Heart right ventricle (tissue), 16 donors: Measurements from ENCODE around the gene TNFRSF1B. TPM values are rescaled to one million over a fixed set of nuclear protein-coding genes. Genes with fewer than 3 reads are reported as not detected.
A peak's percentile ranks its signal among the peaks of the same experiment; 100 is the strongest.

Experiments used
- ATAC-seq, 8 donors: fragments of 200-7000 bp; cut with Tn5 transposase; one replicate each; pipeline ENCODE4 v1.9.1; 2020; ENCODE audit warnings: mild to moderate bottlenecking in 8 of 8, moderate library complexity in 8 of 8, moderate number of reproducible peaks in 1 of 8
- DNase-seq, 2 donors: peaks; one replicate each; pipeline ENCODE4 v3.0.0-alpha.2; 2020
- H3K27ac ChIP-seq, 10 donors: fragments of 200-600 bp; sonication (generic) in 2 of 10; one replicate each; pipeline versions ENCODE4 v1.5.0 to v1.8.0; 2020 to 2022; ENCODE audit warnings: mild to moderate bottlenecking in 3 of 10
- H3K27me3 ChIP-seq, 7 donors: fragments of 200-600 bp; one replicate each; pipeline ENCODE4 v1.8.0; 2021 to 2022; ENCODE audit warnings: mild to moderate bottlenecking in 2 of 7
- H3K36me3 ChIP-seq, 9 donors: fragments of 200-600 bp; sonication (generic) in 1 of 9; one replicate each; pipeline versions ENCODE4 v1.5.0 to v1.8.0; 2020 to 2022; ENCODE audit warnings: mild to moderate bottlenecking in 2 of 9
- H3K4me1 ChIP-seq, 9 donors: fragments of 200-600 bp; sonication (generic) in 1 of 9; one replicate each; pipeline versions ENCODE4 v1.5.0 to v1.8.0; 2020 to 2022; ENCODE audit warnings: mild to moderate bottlenecking in 4 of 9
- H3K4me3 ChIP-seq, 10 donors: fragments of 200-600 bp; sonication (generic) in 2 of 10; one replicate each; pipeline versions ENCODE4 v1.5.0 to v1.8.0; 2020 to 2022; ENCODE audit warnings: mild to moderate bottlenecking in 7 of 10, moderate library complexity in 2 of 10
- H3K9me3 ChIP-seq, 11 donors: fragments of 200-600 bp in 10 of 11; sonication (generic) in 2 of 11; one replicate each; pipeline versions ENCODE4 v1.5.0 to v1.8.0; 2013 to 2022; ENCODE audit warnings: mild to moderate bottlenecking in 2 of 11, control low read depth in 1 of 11, moderate library complexity in 1 of 11
- WGBS, 2 donors: extraction: QIAGEN DNeasy Blood & Tissue Kit; methylation state at CpG; one replicate each; pipeline ENCODE4 v1.1.7; 2013; ENCODE audit warnings: inconsistent platforms in 1 of 2; 5-methylcytosine and 5-hydroxymethylcytosine counted together
- intact Hi-C, 10 donors: fragments of 100-400 bp; cut with DNase I; formaldehyde crosslinking; loops; one replicate each; pipeline versions ENCODE4 v1.11.1 to v1.14.2; 2022
- polyA plus RNA-seq, 2 donors: library from polyadenylated mRNA; stranded (reverse); fragments of 200-250 nt; gene quantifications; one replicate each; pipeline ENCODE4 v1.2.3, GENCODE V29; 2013
- total RNA-seq, 10 donors: library from RNA; stranded (reverse); fragmentation: NEBNext Ultra II Directional in 3 of 10; extraction: Animal tissue kit (Norgen Biotek cat#: 25700) in 3 of 10; gene quantifications; one replicate each; pipeline versions ENCODE4 v1.2.1 to v1.2.4, GENCODE V29; 2021 to 2023
- TF ChIP-seq, protein P1 (sequence below), 9 donors: fragments of 200-600 bp; sonication (generic) in 2 of 9; IDR thresholded peaks; one replicate each; pipeline versions ENCODE4 v1.5.0 to v1.8.0; 2021 to 2022; ENCODE audit warnings: antibody characterized with exemption in 9 of 9, mild to moderate bottlenecking in 5 of 9, moderate library complexity in 1 of 9
- donor health status: Arrhythmogenic right ventricular cardiomyopathy.
- donor health status: ischemic (EF 13 %, LVEDD 7.1; RV severe dilation, severe dysfunction).
- donor health status: healthy with polysubstance abuse.
- donor health status: DM: no; HTN: yes; CAD: no.
- donor health status: DM: no; HTN: no; CAD: no.
- donor health status: ischemic (EF 25% LVEDD 6.9; RV normal size, moderate dysfunction).
- donor health status: ischemic (EF 25% LVEDD 5.7; RV mildly dilated, moderate dysfunction).
- donor health status: healthy.
- donor health status: DM: yes; HTN: yes; CAD: no.
- donor health status: Ischemic cardiomyopathy.
- donor health status: ischemic (EF 35%, LVEDD 5.7; RV mildly dilated, moderate dysfunction).
- donor health status: nonischemic (EF 11% LVEDD 7.7; RV severe dilation, severe dysfunction).
- donor health status: DM: yes; HTN: yes; CAD: no.
- donor health status: PGD.
- donor health status: ischemic (EF 29% LVEDD 5.4; RV normal size, mild dysfunction).
- donor health status: nonischemic (EF 23%, LVEDD 6.1; RV moderate dilation, normal function).

TNFRSF1B gene
- total and polyA plus RNA-seq, 12 donors, result 8.0 to 55.4 (median 15.2) TPM

- intact Hi-C loops, result loop anchor here (1.0 to 5.0 kb wide), 4 partner anchors 37 to 84 kb away; partner anchors contain the start of gene TNFRSF1B (in 2 of the 10)
- Histone ChIP-seq H3K27ac (peak overlapping the region; percentile 31 to 75 (median 64)), H3K4me3 (peak overlapping the region in 3 of 10 donors; percentile 30 to 39 (median 30)), H3K36me3 (no peaks in the 10 kb centered on the region), H3K27me3 (peaks cover 0 to 14% (median 0%) of the 10 kb centered on the region in 7 donors), H3K4me1 (peaks cover 7 to 30% (median 19%) of the 10 kb centered on the region in 9 donors), H3K9me3 (no peaks in the 10 kb centered on the region)
- 38% methylated on average over 19 of the region's 19 CpGs for WGBS, 2 donors
- DNase-seq, result peak; percentile 77 to 81
- TF ChIP-seq, protein P1, sequence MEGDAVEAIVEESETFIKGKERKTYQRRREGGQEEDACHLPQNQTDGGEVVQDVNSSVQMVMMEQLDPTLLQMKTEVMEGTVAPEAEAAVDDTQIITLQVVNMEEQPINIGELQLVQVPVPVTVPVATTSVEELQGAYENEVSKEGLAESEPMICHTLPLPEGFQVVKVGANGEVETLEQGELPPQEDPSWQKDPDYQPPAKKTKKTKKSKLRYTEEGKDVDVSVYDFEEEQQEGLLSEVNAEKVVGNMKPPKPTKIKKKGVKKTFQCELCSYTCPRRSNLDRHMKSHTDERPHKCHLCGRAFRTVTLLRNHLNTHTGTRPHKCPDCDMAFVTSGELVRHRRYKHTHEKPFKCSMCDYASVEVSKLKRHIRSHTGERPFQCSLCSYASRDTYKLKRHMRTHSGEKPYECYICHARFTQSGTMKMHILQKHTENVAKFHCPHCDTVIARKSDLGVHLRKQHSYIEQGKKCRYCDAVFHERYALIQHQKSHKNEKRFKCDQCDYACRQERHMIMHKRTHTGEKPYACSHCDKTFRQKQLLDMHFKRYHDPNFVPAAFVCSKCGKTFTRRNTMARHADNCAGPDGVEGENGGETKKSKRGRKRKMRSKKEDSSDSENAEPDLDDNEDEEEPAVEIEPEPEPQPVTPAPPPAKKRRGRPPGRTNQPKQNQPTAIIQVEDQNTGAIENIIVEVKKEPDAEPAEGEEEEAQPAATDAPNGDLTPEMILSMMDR (IDR thresholded peaks at IDR 0.05), result peak; percentile 91 to 98 (median 97)
- ATAC-seq, result peak; percentile 49 to 85 (median 72)
Observed at GRCh38 chr1:12124693-12125421, 41.9 kb upstream of the TNFRSF1B start.

- Histone ChIP-seq H3K4me1 (peaks cover 7 to 34% (median 19%) of the 10 kb centered on the region in 9 donors), H3K4me3 (peak overlapping the region in 8 of 10 donors; percentile 6 to 39 (median 24)), H3K36me3 (no peaks in the 10 kb centered on the region), H3K9me3 (no peaks in the 10 kb centered on the region), H3K27ac (peak overlapping the region; percentile 31 to 75 (median 64)), H3K27me3 (peaks cover 0 to 14% (median 0%) of the 10 kb centered on the region in 7 donors)
- WGBS, 2 donors, result 64 to 75% methylated on average over 24 of the region's 24 CpGs
- TF ChIP-seq, protein P1 (IDR thresholded peaks at IDR 0.05), result no peak
- intact Hi-C loops, result loop anchor here in 8 of 10 donors (1.0 to 5.0 kb wide), 4 partner anchors 37 to 84 kb away; partner anchors contain the start of gene TNFRSF1B (in 2 of the 8)
- DNase-seq, result peak in 1 of 2 donors; percentile 36
- peak; percentile 60 to 80 (median 72) for ATAC-seq
Observed at GRCh38 chr1:12125422-12126355, 41.1 kb upstream of the TNFRSF1B start.

DNA sequence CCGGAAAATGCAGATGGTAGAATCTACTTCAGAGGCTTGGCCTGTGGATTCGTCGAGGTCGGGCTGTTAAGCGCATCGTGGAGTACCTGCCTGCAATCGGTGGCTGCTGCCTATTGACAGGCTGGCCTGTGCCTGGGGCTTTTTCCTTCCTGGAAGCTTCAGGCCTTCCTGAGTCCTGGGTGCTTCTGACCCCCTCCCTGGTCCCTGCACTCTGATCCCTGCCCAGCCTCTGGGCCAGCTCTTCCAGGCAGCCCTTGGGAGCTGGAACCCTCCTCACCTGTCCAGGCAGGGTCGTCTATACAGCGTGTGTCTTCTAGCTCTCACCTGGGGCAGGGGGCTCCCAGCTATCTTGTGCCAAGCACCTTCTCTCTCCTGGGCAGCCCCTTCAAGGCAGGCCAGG is 40.0 kb upstream of the TNFRSF1B start:
- H3K27ac ChIP-seq, result peak overlapping the region in 4 of 10 donors; percentile 67 to 75 (median 69)

More for the DNA sequence above, 40.0 kb upstream of the TNFRSF1B start:
- no peak for DNase-seq
- peaks cover 0 to 14% (median 0%) of the 10 kb centered on the region in 7 donors for H3K27me3 ChIP-seq
- ATAC-seq, result peak in 1 of 8 donors; percentile 8
- peaks cover 7 to 45% (median 23%) of the 10 kb centered on the region in 9 donors for H3K4me1 ChIP-seq
- TF ChIP-seq, protein P1 (IDR thresholded peaks at IDR 0.05), result no peak
- H3K36me3 ChIP-seq, result no peaks in the 10 kb centered on the region
- WGBS, 2 donors, result 92% methylated on average over 9 of the region's 9 CpGs
- peak overlapping the region in 4 of 10 donors; percentile 23 to 39 (median 30) for H3K4me3 ChIP-seq
- intact Hi-C loops, result loop anchor here in 4 of 10 donors (5.0 kb wide), 2 partner anchors 36 to 41 kb away; partner anchors contain the start of gene TNFRSF1B (in 2 of the 4)
- H3K9me3 ChIP-seq, result no peaks in the 10 kb centered on the region
